SH-SY5Y (cell line): ENCODE results near the gene PDE9A.

Experiments
- GATA2 ChIP-seq: IDR thresholded peaks from 2 replicates; pipeline ENCODE4 v1.6.1; 2011; ENCODE audit warnings: mild to moderate bottlenecking, low read depth, low read length
- GATA3 ChIP-seq: IDR thresholded peaks from 2 replicates; pipeline ENCODE4 v1.6.1; 2011; ENCODE audit warnings: low read depth, mild to moderate bottlenecking, low read length, moderate library complexity

GRCh38 chr21:42786884-42787283 is 133.5 kb downstream of the PDE9A start:
- TF ChIP-seq GATA2 = no peak
- no peak for TF ChIP-seq GATA3
